ENCODE data around the gene ERI2.

The ERI2 gene

GRCh38 chr16:20849589-20850390 lies 43.5 kb upstream of the ERI2 start:
- H3K4me3 ChIP-seq (ENCODE audit: low read length) = no peak overlapping the region
- no peak for DNase-seq (ENCODE audit: low read depth)
- TF ChIP-seq, protein P1, sequence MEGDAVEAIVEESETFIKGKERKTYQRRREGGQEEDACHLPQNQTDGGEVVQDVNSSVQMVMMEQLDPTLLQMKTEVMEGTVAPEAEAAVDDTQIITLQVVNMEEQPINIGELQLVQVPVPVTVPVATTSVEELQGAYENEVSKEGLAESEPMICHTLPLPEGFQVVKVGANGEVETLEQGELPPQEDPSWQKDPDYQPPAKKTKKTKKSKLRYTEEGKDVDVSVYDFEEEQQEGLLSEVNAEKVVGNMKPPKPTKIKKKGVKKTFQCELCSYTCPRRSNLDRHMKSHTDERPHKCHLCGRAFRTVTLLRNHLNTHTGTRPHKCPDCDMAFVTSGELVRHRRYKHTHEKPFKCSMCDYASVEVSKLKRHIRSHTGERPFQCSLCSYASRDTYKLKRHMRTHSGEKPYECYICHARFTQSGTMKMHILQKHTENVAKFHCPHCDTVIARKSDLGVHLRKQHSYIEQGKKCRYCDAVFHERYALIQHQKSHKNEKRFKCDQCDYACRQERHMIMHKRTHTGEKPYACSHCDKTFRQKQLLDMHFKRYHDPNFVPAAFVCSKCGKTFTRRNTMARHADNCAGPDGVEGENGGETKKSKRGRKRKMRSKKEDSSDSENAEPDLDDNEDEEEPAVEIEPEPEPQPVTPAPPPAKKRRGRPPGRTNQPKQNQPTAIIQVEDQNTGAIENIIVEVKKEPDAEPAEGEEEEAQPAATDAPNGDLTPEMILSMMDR (conservative IDR thresholded peaks at IDR 0.05; ENCODE audit: low read depth, low read length) = peak; percentile 99

DNA sequence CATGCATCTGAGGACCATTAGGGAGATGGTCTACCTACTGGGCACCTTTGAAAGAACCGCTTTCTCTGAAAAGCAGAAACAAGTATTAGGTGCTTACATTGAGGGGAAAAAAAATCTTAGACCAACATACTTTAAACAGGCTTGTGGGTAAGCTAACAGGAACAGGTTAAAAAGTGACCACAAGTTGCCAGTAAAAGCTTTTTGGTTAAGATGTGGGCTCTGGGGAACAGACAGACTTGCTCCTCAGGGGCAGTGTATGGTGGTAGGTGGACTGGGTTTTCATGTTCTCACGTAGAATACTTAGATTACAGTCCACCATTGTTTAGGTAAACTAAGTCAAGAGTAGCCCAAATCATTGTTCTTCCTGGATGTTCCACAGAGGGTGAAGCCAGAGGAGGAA lies 41.3 kb upstream of the ERI2 start:
- H3K4me3 ChIP-seq (ENCODE audit: low read length) = no peak overlapping the region
- TF ChIP-seq, protein P1 (conservative IDR thresholded peaks at IDR 0.05; ENCODE audit: low read depth, low read length) = no peak
- DNase-seq (ENCODE audit: low read depth) = no peak

DNA sequence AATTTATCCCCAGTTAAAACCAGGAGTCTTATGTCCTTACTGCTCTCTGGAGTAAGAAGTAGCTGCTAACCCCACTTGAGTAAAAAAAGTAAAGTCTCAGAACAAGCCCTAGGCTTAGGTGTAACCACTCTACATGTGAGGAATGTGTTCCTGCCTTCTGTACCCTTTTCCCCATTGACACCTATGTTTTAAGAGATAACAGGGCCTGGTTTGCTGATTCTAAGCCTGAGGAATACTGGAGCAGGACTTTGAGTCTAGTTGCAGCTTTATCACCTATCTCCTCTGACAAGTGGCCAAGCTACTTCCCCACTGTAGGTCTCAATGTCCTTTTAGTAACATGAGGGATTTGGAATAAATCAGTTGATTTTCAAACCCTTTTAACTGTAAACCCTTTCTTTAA lies 40.3 kb upstream of the ERI2 start:
- H3K4me3 ChIP-seq (ENCODE audit: low read length) = no peak overlapping the region
- no peak for DNase-seq (ENCODE audit: low read depth)
- TF ChIP-seq, protein P1 (conservative IDR thresholded peaks at IDR 0.05; ENCODE audit: low read depth, low read length) = no peak

- H3K4me3 ChIP-seq (ENCODE audit: low read length) = no peak overlapping the region
- no peak for DNase-seq (ENCODE audit: low read depth)
- TF ChIP-seq, protein P1 (conservative IDR thresholded peaks at IDR 0.05; ENCODE audit: low read depth, low read length) = no peak
Observed at GRCh38 chr16:20846030-20846429, 39.8 kb upstream of the ERI2 start.

DNA sequence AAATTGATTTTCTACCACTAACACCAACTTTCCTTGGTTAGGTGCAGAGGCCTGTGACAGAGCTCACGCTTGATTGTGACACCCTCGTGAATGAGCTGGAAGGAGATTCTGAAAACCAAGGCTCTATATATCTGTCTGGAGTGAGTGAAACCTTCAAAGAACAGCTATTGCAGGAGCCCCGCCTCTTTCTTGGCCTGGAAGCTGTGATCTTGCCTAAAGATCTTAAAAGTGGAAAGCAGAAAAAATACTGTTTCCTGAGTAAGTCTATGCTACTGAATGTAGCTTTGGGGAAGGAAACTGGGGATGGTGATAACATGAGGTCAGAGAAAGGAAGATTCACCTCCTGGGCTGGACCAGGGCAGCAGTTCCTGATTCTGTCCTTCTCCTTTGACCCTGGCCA lies 38.3 kb upstream of the ERI2 start:
- TF ChIP-seq, protein P1 (conservative IDR thresholded peaks at IDR 0.05; ENCODE audit: low read depth, low read length) = no peak

GRCh38 chr16:20844054-20844453 lies 37.8 kb upstream of the ERI2 start:
- DNase-seq (ENCODE audit: low read depth) = no peak
- TF ChIP-seq, protein P1 (conservative IDR thresholded peaks at IDR 0.05; ENCODE audit: low read depth, low read length) = no peak
- H3K4me3 ChIP-seq (ENCODE audit: low read length) = no peak overlapping the region

More for the DNA sequence above, 38.3 kb upstream of the ERI2 start:
- DNase-seq (ENCODE audit: low read depth) = no peak
- H3K4me3 ChIP-seq (ENCODE audit: low read length) = no peak overlapping the region

- TF ChIP-seq, protein P1 (conservative IDR thresholded peaks at IDR 0.05; ENCODE audit: low read depth, low read length) = no peak
- no peak overlapping the region for H3K4me3 ChIP-seq (ENCODE audit: low read length)
- DNase-seq (ENCODE audit: low read depth) = no peak
Observed at GRCh38 chr16:20839504-20839903, 33.2 kb upstream of the ERI2 start.

Data from retinal pigment epithelial cell (primary cell).